Epidermal melanocyte (primary cell): ENCODE measurements around the gene PM20D1.
"Not testable (repeated sequence)": the region's sequence is repeated elsewhere in the genome, so short reads cannot be mapped to it uniquely, and the experiment has no call there.

Experiments used
- DNase-seq: peaks from one replicate; pipeline ENCODE4 v3.0.0; 2011; ENCODE audit warnings: low spot score; ENCODE audit not compliant: insufficient read length

Gene PM20D1

DNA sequence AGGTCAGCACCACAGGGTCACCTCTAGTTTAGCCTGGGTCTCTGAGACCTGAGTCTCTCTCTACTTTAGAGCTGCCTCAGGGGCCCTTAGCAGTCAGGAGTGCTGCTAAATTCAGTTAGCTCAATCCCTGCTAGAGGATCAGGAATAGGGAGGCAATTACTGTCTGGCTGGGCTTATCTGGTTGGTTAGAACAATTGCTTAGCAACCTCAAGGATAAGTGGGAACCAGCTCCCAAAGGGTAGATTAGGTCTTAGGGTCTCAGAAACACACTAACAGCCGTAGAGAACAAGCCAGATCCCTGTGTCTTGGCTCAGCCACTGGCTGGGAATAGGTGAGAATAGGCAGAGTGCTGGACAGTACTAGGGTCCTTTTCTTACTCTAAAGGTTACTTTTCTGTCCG is 7.7 kb downstream of the PM20D1 start:
- DNase-seq = no peak

- no peak for DNase-seq
These were observed 9.6 kb downstream of the PM20D1 start for GRCh38 chr1:205840146-205840923.

- no peak for DNase-seq
These were observed 12.5 kb downstream of the PM20D1 start for GRCh38 chr1:205837382-205837970.

- no peak for DNase-seq
These were observed 15.2 kb downstream of the PM20D1 start for GRCh38 chr1:205834751-205835150.

DNA sequence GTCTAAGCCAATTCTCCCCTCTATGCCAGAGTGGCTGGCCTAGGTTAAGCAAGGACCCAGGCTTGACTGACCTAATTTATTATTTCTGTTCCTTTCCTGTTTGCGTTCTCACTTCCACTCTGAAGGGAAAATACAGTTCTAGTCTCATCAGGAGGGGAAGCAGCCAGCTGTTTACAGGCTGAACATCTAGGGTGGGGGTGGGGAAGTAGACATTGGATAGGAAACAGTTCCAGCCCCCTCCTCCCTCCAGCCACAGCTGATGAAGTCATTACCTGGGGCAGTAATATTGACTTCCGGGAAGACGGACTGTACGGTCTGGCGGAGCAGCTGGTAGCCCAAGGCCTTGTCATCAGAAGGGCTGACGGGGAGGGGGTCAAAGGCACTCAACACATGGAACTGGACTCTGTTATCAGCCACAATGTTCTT is 17.6 kb downstream of the PM20D1 start:
- no peak for DNase-seq

- no peak for DNase-seq
These were observed 22.3 kb downstream of the PM20D1 start for GRCh38 chr1:205827623-205828022.

- no peak for DNase-seq
These were observed 22.9 kb downstream of the PM20D1 start for GRCh38 chr1:205826995-205827394.

DNA sequence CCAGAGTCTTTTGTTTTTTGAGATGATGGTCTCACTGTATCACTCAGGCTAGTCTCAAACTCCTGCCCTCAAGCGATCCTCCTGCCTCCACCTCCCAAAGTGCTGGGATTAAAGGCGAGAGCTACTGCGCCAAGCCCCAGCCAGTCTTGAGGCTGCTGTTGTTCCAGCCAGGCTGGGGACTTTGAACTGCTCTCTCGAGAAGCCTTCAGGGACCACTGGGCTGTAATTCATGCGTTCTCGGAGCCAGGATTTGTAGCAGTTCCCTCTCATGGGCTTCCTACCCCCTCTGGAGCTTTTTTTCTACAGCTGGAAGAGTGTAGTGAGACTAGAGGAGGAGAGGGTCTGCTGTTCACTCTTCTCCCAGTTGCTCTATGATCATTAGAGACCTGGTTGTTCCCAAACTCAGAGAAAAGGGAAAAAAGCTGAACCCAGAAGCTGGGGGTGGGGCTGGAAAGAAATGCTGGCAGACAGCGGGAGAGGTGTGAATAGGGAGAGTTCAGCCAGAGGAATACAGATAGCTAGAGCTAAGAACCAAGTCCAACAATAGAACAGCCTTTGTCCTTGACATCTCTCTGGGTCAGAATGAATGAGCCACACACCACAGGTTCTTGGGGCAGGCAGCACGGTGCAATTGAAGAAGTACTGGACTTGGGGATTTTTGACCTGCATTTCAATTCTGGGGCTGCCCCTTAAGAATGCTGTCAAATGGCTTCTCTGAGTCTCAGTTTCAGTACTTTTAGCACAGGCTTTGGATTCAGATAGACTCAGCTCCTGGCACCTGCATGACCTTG is 23.7 kb downstream of the PM20D1 start:
- no peak for DNase-seq

DNA sequence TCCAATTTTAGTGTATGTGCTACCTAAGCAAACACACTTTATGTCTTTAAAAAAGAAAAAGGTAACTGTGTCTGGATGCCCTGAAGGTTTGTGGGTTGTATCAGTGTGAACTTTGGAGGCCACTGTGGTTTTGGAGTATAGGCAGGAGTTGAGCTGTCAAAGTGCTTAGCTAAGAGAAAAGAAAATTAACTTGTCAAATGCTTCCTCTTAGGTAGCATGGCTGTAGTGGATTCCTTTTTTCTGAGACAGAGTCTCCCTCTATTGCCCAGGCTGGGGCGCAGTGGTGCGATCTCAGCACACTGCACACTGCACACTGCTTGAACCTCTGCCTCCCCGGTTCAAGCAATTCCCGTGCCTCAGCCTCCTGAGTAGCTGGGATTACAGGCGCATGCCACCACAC is 25.8 kb downstream of the PM20D1 start:
- no peak for DNase-seq

DNA sequence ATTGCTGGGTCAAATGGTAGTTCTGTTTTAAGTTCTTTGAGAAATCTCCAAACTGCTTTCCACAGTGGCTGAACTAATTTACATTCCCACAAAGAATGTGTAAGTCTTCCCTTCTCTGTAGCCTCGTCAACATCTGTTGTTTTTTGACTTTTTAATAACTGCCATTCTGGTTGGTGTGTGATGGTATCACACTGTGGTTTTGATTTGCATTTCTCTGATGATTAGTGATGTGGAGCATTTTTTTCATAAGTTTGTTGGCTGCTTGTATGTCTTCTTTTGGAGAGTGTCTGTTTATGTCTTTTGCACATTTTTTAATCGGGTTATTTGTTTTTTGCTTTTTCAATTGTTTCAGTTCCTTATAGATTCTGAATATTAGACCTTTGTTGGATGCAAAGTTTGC is 26.7 kb downstream of the PM20D1 start:
- DNase-seq = not testable (repeated sequence)

- DNase-seq = no peak
These were observed 27.5 kb downstream of the PM20D1 start for GRCh38 chr1:205822397-205822796.

GRCh38 chr1:205817988-205818387 is 31.9 kb downstream of the PM20D1 start:
- no peak for DNase-seq

GRCh38 chr1:205817364-205817763 is 32.6 kb downstream of the PM20D1 start:
- no peak for DNase-seq

GRCh38 chr1:205813755-205814058 is 36.2 kb downstream of the PM20D1 start:
- peak; percentile 58 for DNase-seq

DNA sequence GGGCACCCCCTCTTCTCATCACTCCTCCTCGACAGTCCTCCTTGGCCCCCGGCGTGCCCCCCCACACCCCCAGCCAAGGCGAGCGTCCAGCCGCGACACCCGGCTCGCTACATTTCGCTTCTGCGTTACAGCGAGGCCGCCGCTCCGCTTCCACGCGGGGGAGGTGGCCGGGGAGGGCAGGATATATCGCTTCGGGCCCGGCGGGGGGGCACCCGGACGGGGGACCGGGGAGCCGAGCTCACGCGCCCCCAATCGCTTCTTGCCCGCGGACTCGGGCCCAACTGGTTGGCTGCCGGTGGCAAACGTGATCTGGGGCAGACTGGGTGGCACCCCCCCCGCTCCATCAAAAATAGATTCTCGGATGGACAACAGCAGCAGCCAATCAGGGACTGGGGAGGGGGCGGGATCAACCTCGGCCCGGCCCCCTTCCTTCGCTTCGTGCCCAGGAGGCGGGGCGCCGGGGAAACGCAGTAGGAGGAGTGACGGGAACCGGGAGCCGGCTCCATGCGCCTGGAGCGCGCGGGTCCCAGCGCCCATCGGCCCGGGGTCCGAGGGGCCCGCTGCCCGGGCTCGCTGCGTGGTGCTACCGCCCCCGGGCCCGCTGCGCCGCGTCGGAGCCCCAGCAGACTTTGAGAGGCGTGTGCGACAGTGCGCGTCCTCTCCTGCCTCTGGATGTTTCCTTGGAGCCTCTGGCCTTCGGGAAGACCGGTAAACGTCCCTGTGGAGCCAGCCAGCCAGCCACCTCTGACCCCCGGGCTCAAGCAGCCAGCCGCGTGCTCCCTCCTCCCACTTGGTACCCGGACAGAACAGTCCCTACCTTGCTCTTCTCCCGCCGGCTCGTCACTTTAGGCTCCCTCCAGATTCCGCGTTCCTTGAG is 36.8 kb downstream of the PM20D1 start, which contains the start of gene SLC41A1:
SLC41A1 (minus strand) TSS at position 321 of the 877 bp plus-strand sequence. CDS start 2,757 bp downstream, outside the sequence.
- DNase-seq = peak; percentile 94

DNA sequence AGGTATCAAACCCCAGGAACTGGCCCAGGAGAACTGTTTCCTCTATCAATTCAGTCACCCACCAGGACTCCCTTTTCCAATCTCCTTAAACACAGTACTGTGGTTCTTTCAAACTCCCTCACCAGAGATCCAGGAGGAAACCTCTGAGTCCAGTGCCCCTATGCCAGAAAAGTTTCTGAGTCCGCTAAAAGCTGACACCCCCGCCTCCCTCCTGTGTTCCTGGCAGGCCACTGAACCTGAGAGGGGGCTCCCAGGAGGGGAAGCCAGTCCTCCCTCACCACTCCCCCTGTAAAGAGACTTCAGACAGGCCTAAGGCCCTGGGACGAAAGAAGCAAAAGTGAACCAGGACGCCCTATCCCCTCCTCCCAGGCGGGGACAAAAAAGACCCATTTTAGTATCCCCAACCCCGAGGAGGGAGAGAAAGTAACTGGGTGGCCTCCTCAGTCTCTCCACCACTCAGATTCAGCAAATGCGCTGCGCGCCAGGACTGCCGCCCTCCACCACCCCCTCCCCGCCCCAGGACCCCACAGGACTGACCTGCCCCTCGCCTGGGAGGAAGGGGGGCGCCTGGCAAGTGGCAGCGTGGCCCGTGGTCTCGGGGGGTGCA is 37.6 kb downstream of the PM20D1 start:
- no peak for DNase-seq

DNA sequence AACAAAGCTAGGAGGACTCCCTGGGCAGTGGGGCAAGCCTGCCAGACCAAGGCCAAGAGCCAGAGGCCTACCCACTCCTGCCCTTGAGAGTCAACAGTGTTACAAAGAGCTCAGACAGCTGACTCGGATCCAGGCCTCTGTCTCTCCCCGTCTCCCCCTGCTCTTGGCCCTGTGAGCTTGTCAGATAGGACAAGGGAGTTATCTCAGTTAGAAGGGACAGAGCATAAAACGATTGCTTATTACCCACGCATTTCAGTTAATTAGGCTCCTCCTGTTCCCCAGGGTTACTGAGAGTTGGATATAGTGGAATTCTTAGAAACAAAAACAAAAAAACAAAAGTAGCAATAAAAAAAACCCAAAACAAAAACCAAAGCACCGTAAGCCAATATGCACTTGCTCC is 38.3 kb downstream of the PM20D1 start:
- no peak for DNase-seq

DNA sequence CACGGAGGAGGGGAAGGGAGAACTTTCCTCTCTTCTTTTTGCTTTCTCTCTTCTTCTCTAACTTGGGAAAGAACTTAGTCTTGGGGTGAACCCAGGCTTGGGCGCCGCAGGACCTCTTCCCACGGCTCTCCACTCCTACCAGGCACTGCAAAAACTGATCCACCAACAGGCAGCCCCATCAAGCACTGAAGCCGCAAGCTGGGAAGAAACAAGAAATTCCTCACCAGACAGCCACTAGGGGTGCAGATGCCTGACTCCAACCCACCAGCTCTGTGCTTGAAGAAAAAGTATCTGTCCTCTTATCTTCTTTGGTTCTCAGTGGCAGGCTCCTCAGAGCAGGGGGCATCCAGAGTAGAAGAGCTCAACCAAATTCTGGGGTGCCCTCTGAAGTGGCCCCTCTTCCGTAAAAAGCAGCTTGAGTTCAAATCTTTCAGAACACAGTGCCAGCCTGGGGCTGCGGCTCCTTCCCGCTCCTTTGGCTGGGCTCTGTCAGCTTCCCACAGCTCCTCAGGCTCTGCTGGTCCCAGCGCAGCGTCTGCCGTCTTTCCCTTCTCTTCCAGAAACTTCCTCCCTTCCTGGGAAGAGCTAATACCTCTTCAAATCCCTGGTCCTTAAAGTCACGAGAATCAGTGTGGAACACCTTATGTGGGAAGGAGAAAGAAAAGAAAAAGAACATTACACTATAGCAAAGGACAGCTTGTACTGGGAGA is 39.3 kb downstream of the PM20D1 start:
- DNase-seq = no peak

GRCh38 chr1:205809942-205810345 is 40.0 kb downstream of the PM20D1 start:
- DNase-seq = no peak

- no peak for DNase-seq
These were observed 40.5 kb downstream of the PM20D1 start for GRCh38 chr1:205809469-205809868.
